ENCODE results near the gene VAV1. TPM values are rescaled to one million over a fixed set of nuclear protein-coding genes. Genes with fewer than 3 reads are reported as not detected.

The VAV1 gene
- total and polyA plus RNA-seq, 9 of the 15 experiments (the other 6 are each of a cell fraction or from before 2014, with no cell fraction given), result 0.46 to 20.1 (median 11.1) TPM

- TF ChIP-seq, protein P1, sequence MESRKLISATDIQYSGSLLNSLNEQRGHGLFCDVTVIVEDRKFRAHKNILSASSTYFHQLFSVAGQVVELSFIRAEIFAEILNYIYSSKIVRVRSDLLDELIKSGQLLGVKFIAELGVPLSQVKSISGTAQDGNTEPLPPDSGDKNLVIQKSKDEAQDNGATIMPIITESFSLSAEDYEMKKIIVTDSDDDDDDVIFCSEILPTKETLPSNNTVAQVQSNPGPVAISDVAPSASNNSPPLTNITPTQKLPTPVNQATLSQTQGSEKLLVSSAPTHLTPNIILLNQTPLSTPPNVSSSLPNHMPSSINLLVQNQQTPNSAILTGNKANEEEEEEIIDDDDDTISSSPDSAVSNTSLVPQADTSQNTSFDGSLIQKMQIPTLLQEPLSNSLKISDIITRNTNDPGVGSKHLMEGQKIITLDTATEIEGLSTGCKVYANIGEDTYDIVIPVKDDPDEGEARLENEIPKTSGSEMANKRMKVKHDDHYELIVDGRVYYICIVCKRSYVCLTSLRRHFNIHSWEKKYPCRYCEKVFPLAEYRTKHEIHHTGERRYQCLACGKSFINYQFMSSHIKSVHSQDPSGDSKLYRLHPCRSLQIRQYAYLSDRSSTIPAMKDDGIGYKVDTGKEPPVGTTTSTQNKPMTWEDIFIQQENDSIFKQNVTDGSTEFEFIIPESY (CRISPR knock-in tag; IDR thresholded peaks at IDR 0.05), result peak; percentile 59; the same call in 1 of the 2 replicates
- TF ChIP-seq SMAD1 (IDR thresholded peaks at IDR 0.05; ENCODE audit: low read depth, low read length, partially characterized antibody) (no peak), NR4A1 (CRISPR knock-in tag; IDR thresholded peaks at IDR 0.05) (no peak), NR4A1 (tag; IDR thresholded peaks at IDR 0.05) (peak; percentile 84), RNF219 (CRISPR knock-in tag; IDR thresholded peaks at IDR 0.05) (no peak), ZKSCAN8 (CRISPR knock-in tag; IDR thresholded peaks at IDR 0.05) (no peak), ZFX (CRISPR knock-in tag; IDR thresholded peaks at IDR 0.05) (peak; percentile 62), TARDBP (IDR thresholded peaks at IDR 0.05) (peak; percentile 76; the same call in 1 of the 2 replicates), TAF15 (IDR thresholded peaks at IDR 0.05; ENCODE audit: low read depth, low read length) (no peak), NR2C1 (IDR thresholded peaks at IDR 0.05) (peak; percentile 36; the same call in 1 of the 2 replicates), NR2C1 (tag; IDR thresholded peaks at IDR 0.05) (peak; percentile 67; the same call in 1 of the 2 replicates), SRSF1 (IDR thresholded peaks at IDR 0.05; ENCODE audit: low read depth, low read length) (no peak), CBFA2T2 (conservative IDR thresholded peaks at IDR 0.05) (peak; percentile 53), ZNF764 (CRISPR knock-in tag; IDR thresholded peaks at IDR 0.05; ENCODE audit: low read depth) (no peak), MECOM (CRISPR knock-in tag; IDR thresholded peaks at IDR 0.05) (no peak), SAP30 (IDR thresholded peaks at IDR 0.05; ENCODE audit: borderline replicate concordance, insufficient read depth, low read depth, low read length, poor library complexity, severe bottlenecking) (peak; percentile 67), POLR2H (tag; IDR thresholded peaks at IDR 0.05; ENCODE audit: low read depth) (no peak)
- TF ChIP-seq, protein P2, sequence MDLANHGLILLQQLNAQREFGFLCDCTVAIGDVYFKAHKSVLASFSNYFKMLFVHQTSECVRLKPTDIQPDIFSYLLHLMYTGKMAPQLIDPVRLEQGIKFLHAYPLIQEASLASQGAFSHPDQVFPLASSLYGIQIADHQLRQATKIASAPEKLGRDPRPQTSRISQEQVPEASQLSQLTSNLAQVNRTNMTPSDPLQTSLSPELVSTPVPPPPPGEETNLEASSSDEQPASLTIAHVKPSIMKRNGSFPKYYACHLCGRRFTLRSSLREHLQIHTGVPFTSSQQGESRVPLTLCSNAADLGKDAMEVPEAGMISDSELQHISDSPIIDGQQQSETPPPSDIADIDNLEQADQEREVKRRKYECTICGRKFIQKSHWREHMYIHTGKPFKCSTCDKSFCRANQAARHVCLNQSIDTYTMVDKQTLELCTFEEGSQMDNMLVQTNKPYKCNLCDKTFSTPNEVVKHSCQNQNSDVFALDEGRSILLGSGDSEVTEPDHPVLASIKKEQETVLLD (IDR thresholded peaks at IDR 0.05), result peak; percentile 63; the same call in 1 of the 2 replicates
Observed at GRCh38 chr19:6753178-6754031, 19.1 kb upstream of the VAV1 start (continued).

Data from K562 (cell line).